Keratinocyte (primary cell): ENCODE data around the gene SLC7A4. TPM values are rescaled to one million over a fixed set of nuclear protein-coding genes. Genes with fewer than 3 reads are reported as not detected.

Experiments used
- DNase-seq: peaks from one replicate; pipeline ENCODE4 v3.0.0-alpha.2; 2011; ENCODE audit warnings: low read depth, missing footprints, low spot score
- FAIRE-seq: peaks from 2 replicates; lab custom pipeline; 2011; peaks lifted over from hg19 to GRCh38; lab: Jason Lieb, UNC
- H2AFZ ChIP-seq: 2 replicates; pipeline ENCODE4 v1.6.0; 2012; ENCODE audit warnings: low read length, control low read depth, inconsistent platforms; ENCODE audit not compliant: control insufficient read depth
- H3K27ac ChIP-seq: 2 replicates; pipeline ENCODE4 v1.5.1; 2011; ENCODE audit warnings: low read length; ENCODE audit not compliant: control insufficient read depth, insufficient read depth
- H3K27me3 ChIP-seq: 3 replicates; pipeline ENCODE4 v1.6.0; 2011; ENCODE audit warnings: low read length; ENCODE audit not compliant: control insufficient read depth, insufficient read depth; ENCODE audit errors: extremely low read depth
- H3K36me3 ChIP-seq, 2 experiments: 2 replicates in 1 of 2; 3 replicates in 1 of 2; pipeline ENCODE4 v1.5.1; 2011; ENCODE audit warnings: low read length in 2 of 2, mild to moderate bottlenecking in 1 of 2; ENCODE audit not compliant: control insufficient read depth in 2 of 2, insufficient read depth in 2 of 2; ENCODE audit errors: extremely low read depth in 1 of 2
- H3K4me1 ChIP-seq: 3 replicates; pipeline ENCODE4 v1.5.1; 2011; ENCODE audit warnings: low read length; ENCODE audit not compliant: control insufficient read depth, insufficient read depth; ENCODE audit errors: extremely low read depth
- H3K4me2 ChIP-seq: 3 replicates; pipeline ENCODE4 v1.6.0; 2011; ENCODE audit warnings: low read depth, low read length; ENCODE audit not compliant: control insufficient read depth, insufficient read depth; ENCODE audit errors: extremely low read depth
- H3K4me3 ChIP-seq, 3 experiments: fragments of 200-600 bp in 1 of 3; sonication (generic) in 1 of 3; 2 replicates in 2 of 3; 3 replicates in 1 of 3; pipeline ENCODE4 v1.5.1; 2011 to 2016; ENCODE audit warnings: low read length in 3 of 3, mild to moderate bottlenecking in 3 of 3, control low read depth in 2 of 3, inconsistent platforms in 1 of 3, low read depth in 1 of 3, mixed read lengths in 1 of 3, mixed run types in 1 of 3, moderate library complexity in 1 of 3; ENCODE audit not compliant: control insufficient read depth in 2 of 3, insufficient read depth in 2 of 3; ENCODE audit errors: extremely low read depth in 1 of 3
- H3K79me2 ChIP-seq: 2 replicates; pipeline ENCODE4 v1.6.0; 2012; ENCODE audit warnings: low read length; ENCODE audit not compliant: control insufficient read depth, insufficient read depth
- H3K9ac ChIP-seq: 3 replicates; pipeline ENCODE4 v1.6.0; 2011; ENCODE audit warnings: low read length; ENCODE audit not compliant: control insufficient read depth, insufficient read depth; ENCODE audit errors: extremely low read depth
- H3K9me1 ChIP-seq: 3 replicates; pipeline ENCODE4 v1.6.0; 2011; ENCODE audit warnings: low read length; ENCODE audit not compliant: control insufficient read depth, insufficient read depth; ENCODE audit errors: extremely low read depth
- H3K9me3 ChIP-seq: 2 replicates; pipeline ENCODE4 v1.5.1; 2012; ENCODE audit warnings: low read depth, low read length; ENCODE audit not compliant: control insufficient read depth
- H4K20me1 ChIP-seq: 3 replicates; pipeline ENCODE4 v1.6.0; 2011; ENCODE audit warnings: low read length; ENCODE audit not compliant: control insufficient read depth, insufficient read depth; ENCODE audit errors: extremely low read depth
- CTCF ChIP-seq, 3 experiments: IDR thresholded peaks in 1 of 3; conservative IDR thresholded peaks in 1 of 3; optimal IDR thresholded peaks in 1 of 3; 2 replicates in 2 of 3; 3 replicates in 1 of 3; pipeline versions ENCODE3 to v1.5.1; 2011; ENCODE audit warnings: low read length in 3 of 3, mild to moderate bottlenecking in 3 of 3, moderate library complexity in 2 of 3, control low read depth in 1 of 3, inconsistent platforms in 1 of 3; ENCODE audit not compliant: insufficient read depth in 2 of 3; ENCODE audit errors: extremely low read depth in 1 of 3
- EZH2 ChIP-seq: IDR thresholded peaks from one replicate; pipeline ENCODE4 v1.6.1; 2012; ENCODE audit warnings: inconsistent platforms, mild to moderate bottlenecking, low read length, moderate library complexity
- dilution Hi-C: fragments of 300-500 bp; cut with MboI; formaldehyde crosslinking; loops from one replicate; pipeline ENCODE4 v1.7.0; 2020; ENCODE audit warnings: low sequenced_read_pairs; ENCODE audit not compliant: extremely low pct_ligation_motif_present
- polyA plus RNA-seq, 5 experiments: library from polyadenylated mRNA; depleted of rRNA in 3 of 5; stranded (reverse) in 3 of 5; stranded (forward) in 1 of 5; unstranded in 1 of 5; fragments of >200 nt; gene quantifications; 1 replicate in 1 of 5; 2 replicates in 3 of 5; 3 replicates in 1 of 5; pipeline versions ENCODE4 v1.2.1 to v1.2.3, GENCODE V29; 2011 to 2012; ENCODE audit warnings: missing spikeins in 2 of 5, low read depth in 1 of 5, low replicate concordance in 1 of 5

SLC7A4 gene
- polyA plus RNA-seq, 1 donor (not counting 4 experiments of a cell fraction or from before 2014, with no cell fraction given): 0.10 TPM

- Histone ChIP-seq H3K4me1 (peaks cover 18% of the 10 kb centered on the region), H3K27me3 (no peaks in the 10 kb centered on the region), H3K9me3 (no peaks in the 10 kb centered on the region), H3K9me1 (no peaks in the 10 kb centered on the region), H3K4me2 (peak within 1 kb of the TSS; percentile 83), H3K4me3 (peak within 1 kb of the TSS; percentile 21 to 59 (median 44)), H3K36me3 (no peaks in the 10 kb centered on the region), H4K20me1 (no peaks in the 10 kb centered on the region), H3K27ac (no peak within 1 kb of the TSS), H3K79me2 (no peaks in the 10 kb centered on the region), H2AFZ (peak within 1 kb of the TSS; percentile 82), H3K9ac (peak within 1 kb of the TSS; percentile 34)
- dilution Hi-C loops: no loop called here
- DNase-seq (no peak), FAIRE-seq (peak; percentile 13)
- TF ChIP-seq EZH2 (no peak), CTCF (optimal IDR thresholded peaks at IDR 0.05 in 1 of 3, IDR thresholded peaks at IDR 0.05 in 1 of 3, conservative IDR thresholded peaks at IDR 0.05 in 1 of 3; ENCODE audit: extremely low read depth in 1 of 3, insufficient read depth in 2 of 3, low read length in 3 of 3) (no peak)
These were observed 13.4 kb upstream of the SLC7A4 start, which contains the start of gene LRRC74B for GRCh38 chr22:21045585-21046294. Gene LRRC74B (plus strand): TSS chr22:21045946. CDS start chr22:21045987, 41 bp downstream.

GRCh38 chr22:21044931-21045584, 12.7 kb upstream of the SLC7A4 start:
- Histone ChIP-seq H3K27ac (no peak overlapping the region), H3K9ac (peak overlapping the region; percentile 33), H3K4me3 (peak overlapping the region in 2 of 3 experiments; percentile 40 to 59), H3K4me2 (peak overlapping the region; percentile 83), H3K4me1 (peaks cover 18% of the 10 kb centered on the region), H3K27me3 (no peaks in the 10 kb centered on the region), H3K36me3 (no peaks in the 10 kb centered on the region), H4K20me1 (no peaks in the 10 kb centered on the region), H3K9me3 (no peaks in the 10 kb centered on the region), H3K9me1 (no peaks in the 10 kb centered on the region), H2AFZ (peak overlapping the region; percentile 82), H3K79me2 (no peaks in the 10 kb centered on the region)
- dilution Hi-C loops: no loop called here
- DNase-seq (no peak), FAIRE-seq (peak; percentile 26)
- TF ChIP-seq EZH2 (no peak), CTCF (optimal IDR thresholded peaks at IDR 0.05 in 1 of 3, IDR thresholded peaks at IDR 0.05 in 1 of 3, conservative IDR thresholded peaks at IDR 0.05 in 1 of 3; ENCODE audit: extremely low read depth in 1 of 3, insufficient read depth in 2 of 3, low read length in 3 of 3) (no peak)
